Measurements from ENCODE around the gene SPAM1.

DNA sequence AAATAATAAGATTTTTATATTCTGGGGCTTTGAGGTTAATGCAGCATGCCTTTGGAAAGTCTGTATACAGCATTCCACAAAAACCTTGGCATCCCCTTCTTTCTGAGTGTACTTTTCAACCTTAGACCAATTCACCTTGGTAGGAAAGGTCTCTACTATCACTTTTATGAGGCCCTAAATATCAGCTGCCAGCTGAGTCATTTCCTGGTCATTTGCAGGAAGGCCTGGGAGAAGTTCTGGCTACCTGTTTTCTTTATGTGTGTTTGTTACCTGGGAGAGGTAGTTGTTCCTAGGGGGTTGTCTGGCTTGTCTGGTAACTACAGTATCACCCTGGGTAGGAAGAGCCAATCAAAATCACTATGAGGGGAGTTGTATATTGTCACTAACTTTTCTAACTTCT, 4.1 kb downstream of the SPAM1 start:
- no peak for TF ChIP-seq CTCF (conservative IDR thresholded peaks at IDR 0.05)
- no peak for TF ChIP-seq ZFX (IDR thresholded peaks at IDR 0.05)
